HepG2 (cell line): ENCODE measurements around the gene VPS18. TPM values are rescaled to one million over a fixed set of nuclear protein-coding genes. Genes with fewer than 3 reads are reported as not detected.
A peak's percentile ranks its signal among the peaks of the same experiment; 100 is the strongest.

Source experiments
- CBX5 ChIP-seq: sonication (generic); formaldehyde crosslinking; IDR thresholded peaks from 2 replicates; pipeline ENCODE4 v1.4.0; 2020; ENCODE audit warnings: missing genetic modification reagents, borderline replicate concordance
- NR2F2 ChIP-seq: IDR thresholded peaks from 2 replicates; pipeline ENCODE4 v1.6.1; 2012; ENCODE audit warnings: low read depth, inconsistent platforms, borderline replicate concordance
- POLR2G ChIP-seq: fragments of 200-400 bp; formaldehyde crosslinking; IDR thresholded peaks from 2 replicates; pipeline ENCODE4 v1.6.1; 2018; ENCODE audit warnings: mild to moderate bottlenecking, low read depth, low read length, moderate library complexity
- SALL2 ChIP-seq: sonication (generic); formaldehyde crosslinking; IDR thresholded peaks from 2 replicates; pipeline ENCODE4 v1.8.1; 2023; ENCODE audit warnings: mild to moderate bottlenecking, missing genetic modification reagents, inconsistent platforms
- TOPORS ChIP-seq: sonication (generic); formaldehyde crosslinking; IDR thresholded peaks from 2 replicates; pipeline ENCODE4 v1.8.0; 2023; ENCODE audit warnings: mild to moderate bottlenecking, missing genetic modification reagents
- ZNF230 ChIP-seq: sonication (generic); formaldehyde crosslinking; IDR thresholded peaks from 2 replicates; pipeline ENCODE4 v1.4.0; 2020; ENCODE audit warnings: mild to moderate bottlenecking, missing genetic modification reagents
- polyA plus RNA-seq, 8 experiments: library from polyadenylated mRNA; depleted of rRNA in 3 of 8; stranded (reverse) in 7 of 8; unstranded in 1 of 8; fragments of >200 nt; fragmentation: Illumina TruSeq in 4 of 8; extraction: Trizol in 4 of 8; gene quantifications; 2 replicates each; pipeline versions ENCODE4 v1.2.1 to v1.2.3, GENCODE V29; 2011 to 2016; ENCODE audit warnings: low read depth in 4 of 8, missing spikeins in 1 of 8, mixed read lengths in 1 of 8; ENCODE audit not compliant: insufficient read depth in 1 of 8
- total RNA-seq, 5 experiments: library from RNA; depleted of rRNA; stranded (reverse); fragments of >200 nt; fragmentation: Illumina TruSeq; extraction: Trizol; gene quantifications; 2 replicates each; pipeline ENCODE4 v1.2.3, GENCODE V29; 2016; ENCODE audit warnings: low read depth in 1 of 5
- TF ChIP-seq, protein P1 (sequence below): sonication (generic); formaldehyde crosslinking; IDR thresholded peaks from 2 replicates; pipeline ENCODE4 v1.4.0; 2020; ENCODE audit warnings: mild to moderate bottlenecking, low read depth, missing genetic modification reagents
- TF ChIP-seq, protein P2 (sequence below): sonication (generic); formaldehyde crosslinking; IDR thresholded peaks from 2 replicates; pipeline ENCODE4 v1.8.1; 2023; ENCODE audit warnings: missing genetic modification reagents, inconsistent platforms, borderline replicate concordance
- TF ChIP-seq, protein P3 (sequence below): sonication (generic); formaldehyde crosslinking; IDR thresholded peaks from 2 replicates; pipeline ENCODE4 v1.5.0; 2020; ENCODE audit warnings: missing genetic modification reagents
- TF ChIP-seq, protein P4 (sequence below): sonication (generic); formaldehyde crosslinking; IDR thresholded peaks from 2 replicates; pipeline ENCODE4 v1.5.0; 2020; ENCODE audit warnings: missing genetic modification reagents
- TF ChIP-seq, protein P5 (sequence below): sonication (generic); formaldehyde crosslinking; IDR thresholded peaks from 2 replicates; pipeline ENCODE4 v1.5.0; 2020; ENCODE audit warnings: mild to moderate bottlenecking, missing genetic modification reagents
- TF ChIP-seq, protein P6 (sequence below): sonication (generic); formaldehyde crosslinking; IDR thresholded peaks from 2 replicates; pipeline ENCODE4 v1.5.0; 2020; ENCODE audit warnings: mild to moderate bottlenecking, missing genetic modification reagents, borderline replicate concordance
- TF ChIP-seq, protein P7 (sequence below): sonication (generic); formaldehyde crosslinking; IDR thresholded peaks from 2 replicates; pipeline ENCODE4 v1.4.0; 2020; ENCODE audit warnings: mild to moderate bottlenecking, missing genetic modification reagents

Gene VPS18
- total and polyA plus RNA-seq, 2 of the 13 experiments (the other 11 are each of a cell fraction or from before 2014, with no cell fraction given), result 5.8 to 17.0 TPM

DNA sequence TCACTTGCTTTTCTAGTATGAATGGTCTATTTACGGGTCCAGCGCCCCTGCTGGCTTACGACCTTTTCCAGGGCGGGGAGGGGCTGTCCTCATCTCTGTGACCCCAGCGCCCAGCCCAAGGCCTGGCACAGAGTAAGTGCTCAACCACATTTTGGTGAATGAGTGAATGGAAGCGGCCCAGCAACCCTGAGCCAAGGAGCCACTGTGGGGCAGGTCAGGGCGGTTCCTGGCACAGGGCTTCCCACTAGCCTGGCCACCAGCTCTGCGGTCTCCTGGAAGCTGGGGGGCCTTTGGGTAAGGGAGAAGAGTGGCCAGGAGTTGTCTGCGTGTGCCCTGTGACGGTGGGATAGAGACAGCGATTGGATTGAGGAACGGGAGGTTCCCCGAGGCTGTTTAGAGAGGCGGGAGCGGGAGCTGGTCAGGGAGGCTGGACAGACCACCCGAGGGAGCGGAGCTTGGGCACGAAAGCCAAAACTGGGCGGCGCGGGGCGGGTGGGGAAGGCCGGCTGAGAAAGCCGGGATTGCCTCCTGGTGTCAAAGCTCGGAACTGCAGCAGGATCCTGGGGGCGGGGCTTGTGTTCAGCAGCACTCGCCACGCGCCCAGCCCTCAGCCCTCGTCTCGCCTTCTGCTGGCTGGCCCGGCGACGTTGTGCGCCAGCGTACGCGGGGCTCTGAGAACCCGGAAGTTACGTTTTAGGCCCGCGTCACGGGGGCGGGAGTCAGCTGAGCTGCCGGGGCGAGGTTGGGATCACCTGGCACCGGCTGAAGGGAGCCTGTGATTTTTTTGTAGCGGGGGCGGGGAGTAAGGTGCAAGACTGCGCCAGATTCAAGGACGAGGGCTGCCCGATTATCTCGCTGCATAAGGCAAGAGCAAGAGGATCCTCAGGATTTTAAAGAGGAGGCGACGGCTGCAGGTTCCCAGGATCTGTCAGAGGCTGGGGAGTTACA is at the start of gene VPS18 (continued):
- TF ChIP-seq, protein P1, sequence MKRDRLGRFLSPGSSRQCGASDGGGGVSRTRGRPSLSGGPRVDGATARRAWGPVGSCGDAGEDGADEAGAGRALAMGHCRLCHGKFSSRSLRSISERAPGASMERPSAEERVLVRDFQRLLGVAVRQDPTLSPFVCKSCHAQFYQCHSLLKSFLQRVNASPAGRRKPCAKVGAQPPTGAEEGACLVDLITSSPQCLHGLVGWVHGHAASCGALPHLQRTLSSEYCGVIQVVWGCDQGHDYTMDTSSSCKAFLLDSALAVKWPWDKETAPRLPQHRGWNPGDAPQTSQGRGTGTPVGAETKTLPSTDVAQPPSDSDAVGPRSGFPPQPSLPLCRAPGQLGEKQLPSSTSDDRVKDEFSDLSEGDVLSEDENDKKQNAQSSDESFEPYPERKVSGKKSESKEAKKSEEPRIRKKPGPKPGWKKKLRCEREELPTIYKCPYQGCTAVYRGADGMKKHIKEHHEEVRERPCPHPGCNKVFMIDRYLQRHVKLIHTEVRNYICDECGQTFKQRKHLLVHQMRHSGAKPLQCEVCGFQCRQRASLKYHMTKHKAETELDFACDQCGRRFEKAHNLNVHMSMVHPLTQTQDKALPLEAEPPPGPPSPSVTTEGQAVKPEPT (CRISPR knock-in tag), result no peak
- TF ChIP-seq, protein P2, sequence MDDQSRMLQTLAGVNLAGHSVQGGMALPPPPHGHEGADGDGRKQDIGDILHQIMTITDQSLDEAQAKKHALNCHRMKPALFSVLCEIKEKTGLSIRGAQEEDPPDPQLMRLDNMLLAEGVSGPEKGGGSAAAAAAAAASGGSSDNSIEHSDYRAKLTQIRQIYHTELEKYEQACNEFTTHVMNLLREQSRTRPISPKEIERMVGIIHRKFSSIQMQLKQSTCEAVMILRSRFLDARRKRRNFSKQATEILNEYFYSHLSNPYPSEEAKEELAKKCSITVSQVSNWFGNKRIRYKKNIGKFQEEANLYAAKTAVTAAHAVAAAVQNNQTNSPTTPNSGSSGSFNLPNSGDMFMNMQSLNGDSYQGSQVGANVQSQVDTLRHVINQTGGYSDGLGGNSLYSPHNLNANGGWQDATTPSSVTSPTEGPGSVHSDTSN (CRISPR knock-in tag), result no peak
- TF ChIP-seq TOPORS (CRISPR knock-in tag) (0 out of 2 replicates have a peak, but pooled peaks have one; percentile 72), NR2F2 (no peak), POLR2G (peak; percentile 67), CBX5 (CRISPR knock-in tag) (no peak), ZNF230 (CRISPR knock-in tag) (no peak), SALL2 (CRISPR knock-in tag) (no peak)
- TF ChIP-seq, protein P3, sequence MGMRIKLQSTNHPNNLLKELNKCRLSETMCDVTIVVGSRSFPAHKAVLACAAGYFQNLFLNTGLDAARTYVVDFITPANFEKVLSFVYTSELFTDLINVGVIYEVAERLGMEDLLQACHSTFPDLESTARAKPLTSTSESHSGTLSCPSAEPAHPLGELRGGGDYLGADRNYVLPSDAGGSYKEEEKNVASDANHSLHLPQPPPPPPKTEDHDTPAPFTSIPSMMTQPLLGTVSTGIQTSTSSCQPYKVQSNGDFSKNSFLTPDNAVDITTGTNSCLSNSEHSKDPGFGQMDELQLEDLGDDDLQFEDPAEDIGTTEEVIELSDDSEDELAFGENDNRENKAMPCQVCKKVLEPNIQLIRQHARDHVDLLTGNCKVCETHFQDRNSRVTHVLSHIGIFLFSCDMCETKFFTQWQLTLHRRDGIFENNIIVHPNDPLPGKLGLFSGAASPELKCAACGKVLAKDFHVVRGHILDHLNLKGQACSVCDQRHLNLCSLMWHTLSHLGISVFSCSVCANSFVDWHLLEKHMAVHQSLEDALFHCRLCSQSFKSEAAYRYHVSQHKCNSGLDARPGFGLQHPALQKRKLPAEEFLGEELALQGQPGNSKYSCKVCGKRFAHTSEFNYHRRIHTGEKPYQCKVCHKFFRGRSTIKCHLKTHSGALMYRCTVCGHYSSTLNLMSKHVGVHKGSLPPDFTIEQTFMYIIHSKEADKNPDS (CRISPR knock-in tag), result no peak
- TF ChIP-seq, protein P4, sequence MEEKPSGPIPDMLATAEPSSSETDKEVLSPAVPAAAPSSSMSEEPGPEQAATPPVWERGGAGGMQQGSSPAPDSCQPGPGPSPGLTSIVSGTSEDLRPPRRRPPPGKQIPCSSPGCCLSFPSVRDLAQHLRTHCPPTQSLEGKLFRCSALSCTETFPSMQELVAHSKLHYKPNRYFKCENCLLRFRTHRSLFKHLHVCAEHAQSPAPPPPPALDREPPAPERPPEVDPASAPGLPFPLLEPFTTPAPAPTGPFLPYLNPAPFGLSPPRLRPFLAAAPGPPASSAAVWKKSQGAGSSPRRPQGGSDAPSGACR, result 0 out of 2 replicates have a peak, but pooled peaks have one; percentile 47
- TF ChIP-seq, protein P5, sequence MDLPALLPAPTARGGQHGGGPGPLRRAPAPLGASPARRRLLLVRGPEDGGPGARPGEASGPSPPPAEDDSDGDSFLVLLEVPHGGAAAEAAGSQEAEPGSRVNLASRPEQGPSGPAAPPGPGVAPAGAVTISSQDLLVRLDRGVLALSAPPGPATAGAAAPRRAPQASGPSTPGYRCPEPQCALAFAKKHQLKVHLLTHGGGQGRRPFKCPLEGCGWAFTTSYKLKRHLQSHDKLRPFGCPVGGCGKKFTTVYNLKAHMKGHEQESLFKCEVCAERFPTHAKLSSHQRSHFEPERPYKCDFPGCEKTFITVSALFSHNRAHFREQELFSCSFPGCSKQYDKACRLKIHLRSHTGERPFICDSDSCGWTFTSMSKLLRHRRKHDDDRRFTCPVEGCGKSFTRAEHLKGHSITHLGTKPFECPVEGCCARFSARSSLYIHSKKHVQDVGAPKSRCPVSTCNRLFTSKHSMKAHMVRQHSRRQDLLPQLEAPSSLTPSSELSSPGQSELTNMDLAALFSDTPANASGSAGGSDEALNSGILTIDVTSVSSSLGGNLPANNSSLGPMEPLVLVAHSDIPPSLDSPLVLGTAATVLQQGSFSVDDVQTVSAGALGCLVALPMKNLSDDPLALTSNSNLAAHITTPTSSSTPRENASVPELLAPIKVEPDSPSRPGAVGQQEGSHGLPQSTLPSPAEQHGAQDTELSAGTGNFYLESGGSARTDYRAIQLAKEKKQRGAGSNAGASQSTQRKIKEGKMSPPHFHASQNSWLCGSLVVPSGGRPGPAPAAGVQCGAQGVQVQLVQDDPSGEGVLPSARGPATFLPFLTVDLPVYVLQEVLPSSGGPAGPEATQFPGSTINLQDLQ (CRISPR knock-in tag), result no peak
- TF ChIP-seq, protein P6, sequence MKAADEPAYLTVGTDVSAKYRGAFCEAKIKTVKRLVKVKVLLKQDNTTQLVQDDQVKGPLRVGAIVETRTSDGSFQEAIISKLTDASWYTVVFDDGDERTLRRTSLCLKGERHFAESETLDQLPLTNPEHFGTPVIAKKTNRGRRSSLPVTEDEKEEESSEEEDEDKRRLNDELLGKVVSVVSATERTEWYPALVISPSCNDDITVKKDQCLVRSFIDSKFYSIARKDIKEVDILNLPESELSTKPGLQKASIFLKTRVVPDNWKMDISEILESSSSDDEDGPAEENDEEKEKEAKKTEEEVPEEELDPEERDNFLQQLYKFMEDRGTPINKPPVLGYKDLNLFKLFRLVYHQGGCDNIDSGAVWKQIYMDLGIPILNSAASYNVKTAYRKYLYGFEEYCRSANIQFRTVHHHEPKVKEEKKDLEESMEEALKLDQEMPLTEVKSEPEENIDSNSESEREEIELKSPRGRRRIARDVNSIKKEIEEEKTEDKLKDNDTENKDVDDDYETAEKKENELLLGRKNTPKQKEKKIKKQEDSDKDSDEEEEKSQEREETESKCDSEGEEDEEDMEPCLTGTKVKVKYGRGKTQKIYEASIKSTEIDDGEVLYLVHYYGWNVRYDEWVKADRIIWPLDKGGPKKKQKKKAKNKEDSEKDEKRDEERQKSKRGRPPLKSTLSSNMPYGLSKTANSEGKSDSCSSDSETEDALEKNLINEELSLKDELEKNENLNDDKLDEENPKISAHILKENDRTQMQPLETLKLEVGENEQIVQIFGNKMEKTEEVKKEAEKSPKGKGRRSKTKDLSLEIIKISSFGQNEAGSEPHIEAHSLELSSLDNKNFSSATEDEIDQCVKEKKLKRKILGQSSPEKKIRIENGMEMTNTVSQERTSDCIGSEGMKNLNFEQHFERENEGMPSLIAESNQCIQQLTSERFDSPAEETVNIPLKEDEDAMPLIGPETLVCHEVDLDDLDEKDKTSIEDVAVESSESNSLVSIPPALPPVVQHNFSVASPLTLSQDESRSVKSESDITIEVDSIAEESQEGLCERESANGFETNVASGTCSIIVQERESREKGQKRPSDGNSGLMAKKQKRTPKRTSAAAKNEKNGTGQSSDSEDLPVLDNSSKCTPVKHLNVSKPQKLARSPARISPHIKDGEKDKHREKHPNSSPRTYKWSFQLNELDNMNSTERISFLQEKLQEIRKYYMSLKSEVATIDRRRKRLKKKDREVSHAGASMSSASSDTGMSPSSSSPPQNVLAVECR (CRISPR knock-in tag), result peak; percentile 92
- TF ChIP-seq, protein P7, sequence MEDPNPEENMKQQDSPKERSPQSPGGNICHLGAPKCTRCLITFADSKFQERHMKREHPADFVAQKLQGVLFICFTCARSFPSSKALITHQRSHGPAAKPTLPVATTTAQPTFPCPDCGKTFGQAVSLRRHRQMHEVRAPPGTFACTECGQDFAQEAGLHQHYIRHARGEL (CRISPR knock-in tag), result 0 out of 2 replicates have a peak, but pooled peaks have one; percentile 26
